ENCODE data around the gene THADA. TPM values are rescaled to one million over a fixed set of nuclear protein-coding genes. Genes with fewer than 3 reads are reported as not detected.

THADA gene
- total and polyA plus RNA-seq, 8 donors = 32.9 to 42.7 (median 37.2) TPM

DNA sequence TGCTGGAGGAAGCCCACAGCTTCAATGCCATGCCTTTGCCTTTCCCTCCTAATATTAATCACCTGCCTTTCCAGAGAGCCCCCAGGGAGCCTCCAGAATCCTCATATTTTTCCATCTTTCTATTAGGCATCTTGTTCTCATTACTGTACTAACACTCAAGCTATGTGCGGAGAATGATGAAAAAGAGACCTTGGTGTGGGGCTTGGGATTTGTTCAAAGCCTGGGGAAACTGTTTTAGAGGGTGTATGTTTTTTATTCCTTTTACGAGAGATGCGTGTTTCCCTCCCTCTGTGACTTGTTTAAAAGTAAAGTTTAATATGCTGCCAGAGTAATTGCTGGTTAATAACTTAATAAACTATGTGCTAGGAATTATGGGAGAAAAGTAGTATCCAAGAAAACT lies 267.0 kb downstream of the THADA start:
- H3K27ac ChIP-seq = no peak overlapping the region
- peaks cover 11 to 37% of the 10 kb centered on the region in 2 donors for H3K4me1 ChIP-seq
- ATAC-seq = no peak
- DNase-seq = no peak
- intact Hi-C loops (cut with DNase I) = no loop called here
- H3K27me3 ChIP-seq = no peaks in the 10 kb centered on the region
- TF ChIP-seq, protein P1, sequence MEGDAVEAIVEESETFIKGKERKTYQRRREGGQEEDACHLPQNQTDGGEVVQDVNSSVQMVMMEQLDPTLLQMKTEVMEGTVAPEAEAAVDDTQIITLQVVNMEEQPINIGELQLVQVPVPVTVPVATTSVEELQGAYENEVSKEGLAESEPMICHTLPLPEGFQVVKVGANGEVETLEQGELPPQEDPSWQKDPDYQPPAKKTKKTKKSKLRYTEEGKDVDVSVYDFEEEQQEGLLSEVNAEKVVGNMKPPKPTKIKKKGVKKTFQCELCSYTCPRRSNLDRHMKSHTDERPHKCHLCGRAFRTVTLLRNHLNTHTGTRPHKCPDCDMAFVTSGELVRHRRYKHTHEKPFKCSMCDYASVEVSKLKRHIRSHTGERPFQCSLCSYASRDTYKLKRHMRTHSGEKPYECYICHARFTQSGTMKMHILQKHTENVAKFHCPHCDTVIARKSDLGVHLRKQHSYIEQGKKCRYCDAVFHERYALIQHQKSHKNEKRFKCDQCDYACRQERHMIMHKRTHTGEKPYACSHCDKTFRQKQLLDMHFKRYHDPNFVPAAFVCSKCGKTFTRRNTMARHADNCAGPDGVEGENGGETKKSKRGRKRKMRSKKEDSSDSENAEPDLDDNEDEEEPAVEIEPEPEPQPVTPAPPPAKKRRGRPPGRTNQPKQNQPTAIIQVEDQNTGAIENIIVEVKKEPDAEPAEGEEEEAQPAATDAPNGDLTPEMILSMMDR (IDR thresholded peaks at IDR 0.05) = no peak
- H3K36me3 ChIP-seq = no peaks in the 10 kb centered on the region
- no peak overlapping the region for H3K4me3 ChIP-seq
- peaks cover 0 to 5% of the 10 kb centered on the region in 2 donors for H3K9me3 ChIP-seq

DNA sequence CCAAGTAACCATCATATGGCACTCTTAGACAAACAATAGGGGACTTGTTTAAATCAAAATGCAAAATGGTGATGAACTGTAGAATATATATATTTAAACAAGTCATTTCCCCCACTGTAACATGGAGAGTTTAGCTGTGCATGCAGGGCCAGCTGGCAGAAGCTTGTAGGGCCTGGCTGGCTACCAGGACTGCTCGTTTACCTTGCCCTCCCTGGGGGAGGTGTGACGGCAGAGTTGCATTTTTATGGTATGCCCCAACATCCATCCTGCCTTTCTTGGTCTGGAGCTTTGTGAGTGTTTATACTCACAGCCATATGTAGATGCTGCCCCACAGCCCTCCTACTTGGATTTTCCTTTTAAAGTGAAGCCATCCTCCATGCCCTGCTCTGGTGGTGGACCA lies 267.7 kb downstream of the THADA start:
- Histone ChIP-seq H3K27ac (no peak overlapping the region), H3K4me3 (no peak overlapping the region), H3K9me3 (peaks cover 0 to 5% of the 10 kb centered on the region in 2 donors), H3K4me1 (peaks cover 14 to 30% of the 10 kb centered on the region in 2 donors), H3K36me3 (no peaks in the 10 kb centered on the region), H3K27me3 (no peaks in the 10 kb centered on the region)
- intact Hi-C loops (cut with DNase I) = no loop called here
- TF ChIP-seq, protein P1 (IDR thresholded peaks at IDR 0.05) = no peak
- no peak for ATAC-seq
- DNase-seq = no peak

DNA sequence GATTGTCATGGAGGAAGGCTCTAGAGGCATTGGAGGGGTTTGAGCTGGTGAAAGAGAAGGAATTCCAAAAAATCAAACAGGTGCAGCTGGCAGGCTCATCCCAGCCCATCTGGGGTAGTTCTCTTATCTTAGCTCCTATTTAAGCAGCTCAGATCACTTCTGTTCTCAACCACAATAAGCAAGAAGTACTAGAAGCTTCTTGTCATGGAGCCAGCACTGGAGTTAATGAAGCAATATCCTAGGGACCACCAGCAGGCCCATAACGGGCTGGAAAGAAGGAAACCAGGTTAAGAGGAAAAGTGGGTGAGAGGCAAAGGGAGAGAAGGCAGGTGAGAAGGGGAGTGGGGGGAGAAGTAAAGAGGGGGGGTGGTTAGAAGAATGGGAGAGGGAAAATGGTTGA lies 268.7 kb downstream of the THADA start:
- H3K9me3 ChIP-seq = peaks cover 0 to 5% of the 10 kb centered on the region in 2 donors
- peaks cover 10 to 20% of the 10 kb centered on the region in 2 donors for H3K4me1 ChIP-seq
- intact Hi-C loops (cut with DNase I) = no loop called here
- no peak overlapping the region for H3K27ac ChIP-seq
- DNase-seq (no peak), ATAC-seq (no peak)
- no peak overlapping the region for H3K4me3 ChIP-seq
- TF ChIP-seq, protein P1 (IDR thresholded peaks at IDR 0.05) = no peak
- H3K36me3 ChIP-seq = no peaks in the 10 kb centered on the region
- H3K27me3 ChIP-seq = no peaks in the 10 kb centered on the region

DNA sequence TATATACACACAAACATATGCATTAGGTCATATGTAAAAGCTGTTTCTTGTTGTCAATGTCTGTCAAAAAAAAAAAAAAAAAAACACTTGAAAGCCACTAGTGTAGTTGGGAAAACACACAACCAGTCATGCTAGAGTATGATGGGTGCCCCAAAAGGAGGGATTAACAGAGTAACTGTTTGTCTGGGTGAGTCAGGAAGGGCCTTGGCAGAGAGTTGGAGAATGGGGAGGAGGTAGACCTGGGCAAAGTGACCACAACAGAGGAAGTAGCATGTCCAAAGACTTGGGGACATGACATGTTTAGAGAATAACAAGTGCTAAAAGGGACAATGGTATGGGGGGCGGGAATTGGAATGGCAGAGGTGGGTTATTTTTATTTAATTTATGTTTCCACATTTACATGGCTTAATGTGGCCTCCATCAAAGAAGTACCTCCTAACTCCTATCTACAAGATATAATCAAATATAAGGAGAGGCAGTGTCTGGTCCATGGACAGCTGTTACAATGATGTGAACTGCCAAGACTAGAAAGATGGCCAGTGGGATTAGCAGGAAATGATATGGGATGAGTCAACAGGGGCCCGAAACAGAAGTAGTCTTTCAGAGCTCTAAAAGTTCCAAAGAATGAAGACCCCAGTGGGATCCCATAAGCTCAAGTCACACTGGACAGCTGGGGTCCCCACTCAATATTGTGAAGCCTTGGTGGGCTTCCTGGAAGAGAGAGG lies 269.6 kb downstream of the THADA start:
- TF ChIP-seq, protein P1 (IDR thresholded peaks at IDR 0.05) = no peak
- Histone ChIP-seq H3K4me1 (peaks cover 10 to 14% of the 10 kb centered on the region in 2 donors), H3K4me3 (no peak overlapping the region), H3K27me3 (no peaks in the 10 kb centered on the region), H3K27ac (no peak overlapping the region), H3K36me3 (no peaks in the 10 kb centered on the region), H3K9me3 (peaks cover 0 to 5% of the 10 kb centered on the region in 2 donors)
- ATAC-seq (no peak), DNase-seq (no peak)
- intact Hi-C loops (cut with DNase I) = no loop called here

DNA sequence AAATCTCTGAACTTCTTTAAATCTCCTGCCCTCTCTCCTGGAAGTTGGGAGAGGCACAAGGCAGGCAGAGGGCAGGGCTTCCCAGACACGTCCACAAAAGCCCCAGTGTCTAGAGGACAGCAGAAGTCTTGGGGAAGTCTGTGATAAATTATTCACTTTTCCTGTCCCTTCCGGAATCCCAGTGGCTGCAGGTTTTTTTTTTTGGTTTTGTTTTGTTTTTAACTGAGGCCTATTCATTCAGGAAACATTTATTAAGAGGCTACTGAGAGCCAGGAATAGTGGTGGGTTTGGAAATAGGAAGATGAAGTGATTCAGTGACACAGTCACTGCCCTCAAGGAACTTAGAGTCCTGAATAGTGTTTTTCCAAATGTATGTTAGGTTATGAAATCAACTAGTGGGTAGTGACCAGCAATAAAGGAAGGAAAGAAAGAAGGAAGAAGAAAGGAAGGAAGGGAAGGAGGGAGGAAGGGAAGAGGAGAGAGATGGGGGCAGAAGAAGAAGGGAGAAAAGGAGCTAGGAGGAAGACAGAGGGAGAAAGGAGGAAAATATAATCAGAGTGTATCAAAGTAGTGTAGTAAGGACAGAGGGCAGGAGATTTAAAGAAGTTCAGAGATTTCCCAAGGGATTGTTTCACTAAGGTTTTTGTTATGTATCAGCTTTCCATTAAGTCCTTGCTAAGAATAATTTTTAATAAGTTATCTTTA lies 270.6 kb downstream of the THADA start:
- peaks cover 10 to 12% of the 10 kb centered on the region in 2 donors for H3K4me1 ChIP-seq
- H3K9me3 ChIP-seq = peaks cover 0 to 5% of the 10 kb centered on the region in 2 donors
- no peak for DNase-seq
- H3K36me3 ChIP-seq = no peaks in the 10 kb centered on the region
- no peak overlapping the region for H3K4me3 ChIP-seq
- no peaks in the 10 kb centered on the region for H3K27me3 ChIP-seq
- peak overlapping the region; percentile 25 to 81 for H3K27ac ChIP-seq
- TF ChIP-seq, protein P1 (IDR thresholded peaks at IDR 0.05) = no peak
- intact Hi-C loops (cut with DNase I) = no loop called here
- ATAC-seq = peak; percentile 22
